ENCODE results near the gene KLHL26.

DNA sequence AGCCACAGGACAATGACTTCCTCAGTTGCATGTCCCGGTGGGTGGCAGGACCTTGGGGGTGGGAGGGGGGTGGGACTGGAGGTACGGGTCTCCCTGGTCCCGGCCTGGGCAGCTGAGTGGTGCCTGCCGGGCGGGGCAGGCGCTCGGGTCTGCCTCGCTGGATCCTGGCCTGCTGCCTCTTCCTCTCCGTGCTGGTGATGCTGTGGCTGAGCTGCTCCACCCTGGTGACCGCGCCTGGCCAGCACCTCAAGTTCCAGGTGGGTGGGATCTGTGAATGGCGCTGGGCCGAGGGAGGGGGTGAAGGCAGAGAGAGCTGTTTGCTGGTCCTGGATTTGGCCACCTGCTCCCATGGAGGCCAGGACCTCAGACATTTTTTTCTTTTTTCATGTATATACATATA lies 18.6 kb upstream of the KLHL26 start:
- TF ChIP-seq, protein P1, sequence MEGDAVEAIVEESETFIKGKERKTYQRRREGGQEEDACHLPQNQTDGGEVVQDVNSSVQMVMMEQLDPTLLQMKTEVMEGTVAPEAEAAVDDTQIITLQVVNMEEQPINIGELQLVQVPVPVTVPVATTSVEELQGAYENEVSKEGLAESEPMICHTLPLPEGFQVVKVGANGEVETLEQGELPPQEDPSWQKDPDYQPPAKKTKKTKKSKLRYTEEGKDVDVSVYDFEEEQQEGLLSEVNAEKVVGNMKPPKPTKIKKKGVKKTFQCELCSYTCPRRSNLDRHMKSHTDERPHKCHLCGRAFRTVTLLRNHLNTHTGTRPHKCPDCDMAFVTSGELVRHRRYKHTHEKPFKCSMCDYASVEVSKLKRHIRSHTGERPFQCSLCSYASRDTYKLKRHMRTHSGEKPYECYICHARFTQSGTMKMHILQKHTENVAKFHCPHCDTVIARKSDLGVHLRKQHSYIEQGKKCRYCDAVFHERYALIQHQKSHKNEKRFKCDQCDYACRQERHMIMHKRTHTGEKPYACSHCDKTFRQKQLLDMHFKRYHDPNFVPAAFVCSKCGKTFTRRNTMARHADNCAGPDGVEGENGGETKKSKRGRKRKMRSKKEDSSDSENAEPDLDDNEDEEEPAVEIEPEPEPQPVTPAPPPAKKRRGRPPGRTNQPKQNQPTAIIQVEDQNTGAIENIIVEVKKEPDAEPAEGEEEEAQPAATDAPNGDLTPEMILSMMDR (IDR thresholded peaks at IDR 0.05), result no peak
- no peak for TF ChIP-seq POLR2A (IDR thresholded peaks at IDR 0.05)
